HepG2 (cell line): ENCODE data around the gene TAF12. TPM values are rescaled to one million over a fixed set of nuclear protein-coding genes. Genes with fewer than 3 reads are reported as not detected.

Experiments
- BORCS8-MEF2B ChIP-seq: sonication (generic); formaldehyde crosslinking; IDR thresholded peaks from 2 replicates; pipeline ENCODE4 v1.8.0; 2022; ENCODE audit warnings: mild to moderate bottlenecking, missing genetic modification reagents
- ELK4 ChIP-seq: sonication (generic); formaldehyde crosslinking; IDR thresholded peaks from 2 replicates; pipeline ENCODE4 v1.9.0; 2021; ENCODE audit warnings: missing genetic modification reagents, borderline replicate concordance
- ETV6 ChIP-seq: sonication (generic); formaldehyde crosslinking; conservative IDR thresholded peaks from 2 replicates; pipeline ENCODE4 v1.4.0; 2020; ENCODE audit warnings: missing genetic modification reagents
- HOMEZ ChIP-seq: IDR thresholded peaks from 2 replicates; pipeline ENCODE4 v1.6.1; 2016; ENCODE audit warnings: low read depth
- ISL2 ChIP-seq: sonication (generic); formaldehyde crosslinking; IDR thresholded peaks from 2 replicates; pipeline ENCODE4 v1.5.0; 2020; ENCODE audit warnings: missing genetic modification reagents
- JARID2 ChIP-seq: sonication (generic); formaldehyde crosslinking; IDR thresholded peaks from 2 replicates; pipeline ENCODE4 v1.8.1; 2023; ENCODE audit warnings: missing genetic modification reagents, inconsistent platforms; ENCODE audit not compliant: insufficient replicate concordance
- JUND ChIP-seq: sonication (generic); formaldehyde crosslinking; IDR thresholded peaks from 2 replicates; pipeline ENCODE4 v1.8.0; 2022; ENCODE audit warnings: mild to moderate bottlenecking, missing genetic modification reagents
- MAFK ChIP-seq, 2 experiments: IDR thresholded peaks in 1 of 2; conservative IDR thresholded peaks in 1 of 2; 2 replicates each; pipeline ENCODE4 v1.6.1; 2011; ENCODE audit warnings: improper control_type of control experiment in 2 of 2, low read length in 2 of 2
- MXD3 ChIP-seq: IDR thresholded peaks from 2 replicates; pipeline ENCODE4 v1.6.1; 2016; ENCODE audit warnings: mild to moderate bottlenecking, missing biosample characterization, missing genetic modification reagents
- NFIC ChIP-seq: IDR thresholded peaks from 2 replicates; pipeline ENCODE4 v1.6.1; 2012; ENCODE audit warnings: mild to moderate bottlenecking, low read length, inconsistent platforms
- PAX8 ChIP-seq: sonication (generic); formaldehyde crosslinking; IDR thresholded peaks from 2 replicates; pipeline ENCODE4 v1.8.0; 2022; ENCODE audit warnings: mild to moderate bottlenecking, missing genetic modification reagents, borderline replicate concordance
- PCBP1 ChIP-seq: fragments of 200-400 bp; formaldehyde crosslinking; IDR thresholded peaks from 2 replicates; pipeline ENCODE4 v1.6.1; 2017; ENCODE audit warnings: mild to moderate bottlenecking, low read depth, low read length, borderline replicate concordance
- POLR2G ChIP-seq: fragments of 200-400 bp; formaldehyde crosslinking; IDR thresholded peaks from 2 replicates; pipeline ENCODE4 v1.6.1; 2018; ENCODE audit warnings: mild to moderate bottlenecking, low read depth, low read length, moderate library complexity
- SATB2 ChIP-seq: sonication (generic); formaldehyde crosslinking; IDR thresholded peaks from 2 replicates; pipeline ENCODE4 v1.5.0; 2020; ENCODE audit warnings: missing genetic modification reagents
- ZBTB10 ChIP-seq: sonication (generic); formaldehyde crosslinking; IDR thresholded peaks from 2 replicates; pipeline ENCODE4 v1.4.0; 2020; ENCODE audit warnings: missing genetic modification reagents, borderline replicate concordance
- ZBTB4 ChIP-seq: sonication (generic); formaldehyde crosslinking; IDR thresholded peaks from 2 replicates; pipeline ENCODE4 v1.4.0; 2020; ENCODE audit warnings: missing genetic modification reagents, mild to moderate bottlenecking, borderline replicate concordance
- ZNF234 ChIP-seq: sonication (generic); formaldehyde crosslinking; conservative IDR thresholded peaks from 2 replicates; pipeline ENCODE4 v1.5.1; 2020; ENCODE audit warnings: mild to moderate bottlenecking, missing genetic modification reagents
- ZNF264 ChIP-seq: sonication (generic); formaldehyde crosslinking; IDR thresholded peaks from 2 replicates; pipeline ENCODE4 v1.4.0; 2020; ENCODE audit warnings: missing genetic modification reagents
- ZNF570 ChIP-seq: sonication (generic); formaldehyde crosslinking; IDR thresholded peaks from 2 replicates; pipeline ENCODE4 v1.4.0; 2020; ENCODE audit warnings: mild to moderate bottlenecking, missing genetic modification reagents, borderline replicate concordance
- ZNF614 ChIP-seq: IDR thresholded peaks from 2 replicates; pipeline ENCODE4 v1.6.1; 2018; ENCODE audit warnings: missing biosample characterization, missing genetic modification reagents, inconsistent platforms, borderline replicate concordance
- polyA plus RNA-seq, 8 experiments: library from polyadenylated mRNA; depleted of rRNA in 3 of 8; stranded (reverse) in 7 of 8; unstranded in 1 of 8; fragments of >200 nt; fragmentation: Illumina TruSeq in 4 of 8; extraction: Trizol in 4 of 8; gene quantifications; 2 replicates each; pipeline versions ENCODE4 v1.2.1 to v1.2.3, GENCODE V29; 2011 to 2016; ENCODE audit warnings: low read depth in 4 of 8, missing spikeins in 1 of 8, mixed read lengths in 1 of 8; ENCODE audit not compliant: insufficient read depth in 1 of 8
- total RNA-seq, 5 experiments: library from RNA; depleted of rRNA; stranded (reverse); fragments of >200 nt; fragmentation: Illumina TruSeq; extraction: Trizol; gene quantifications; 2 replicates each; pipeline ENCODE4 v1.2.3, GENCODE V29; 2016; ENCODE audit warnings: low read depth in 1 of 5

Gene TAF12
- total and polyA plus RNA-seq, 2 of the 13 experiments (the other 11 are each of a cell fraction or from before 2014, with no cell fraction given) = 16.3 to 17.1 TPM

DNA sequence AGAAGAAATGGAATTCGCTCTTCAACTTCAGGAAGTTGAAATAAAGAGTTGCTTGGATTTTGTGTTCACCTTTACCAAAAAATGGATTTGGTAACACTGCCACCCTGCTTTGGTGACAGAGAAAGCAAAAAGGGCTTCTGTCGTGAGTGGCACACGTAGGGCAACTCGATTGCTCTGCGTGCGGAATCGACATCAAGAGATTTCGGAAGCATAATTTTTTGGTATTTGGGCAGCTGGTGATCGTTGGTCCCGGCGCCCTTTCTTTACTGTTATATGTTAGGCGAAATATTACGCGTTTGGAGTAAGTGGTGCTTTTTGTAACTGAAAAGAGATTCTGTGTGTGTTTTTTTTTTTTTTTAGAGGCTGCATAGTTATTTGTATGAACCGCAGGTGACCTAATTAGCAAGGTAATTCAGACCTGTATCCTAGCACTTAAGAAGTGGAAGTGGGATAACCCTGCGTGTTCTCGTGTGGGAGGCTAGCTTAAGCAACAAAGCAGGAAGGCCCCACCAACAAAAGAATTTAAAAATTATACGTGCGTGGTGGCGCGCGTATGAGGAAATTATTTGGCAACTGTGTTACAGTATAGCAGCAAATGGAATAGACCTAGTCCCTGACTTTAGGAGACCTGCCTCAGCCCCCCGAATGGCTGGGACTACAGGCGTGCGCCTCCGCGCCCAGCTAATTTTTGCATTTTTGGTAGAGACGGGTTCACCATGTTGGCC, 5.8 kb upstream of the TAF12 start, which contains the start of gene RNU11 (continued):
- peak; percentile 70; the same call in 1 of the 2 replicates for TF ChIP-seq ZBTB10 (CRISPR knock-in tag)
- peak; percentile 91 for TF ChIP-seq SATB2 (CRISPR knock-in tag)
- peak; percentile 64; the same call in 1 of the 2 replicates for TF ChIP-seq BORCS8-MEF2B
- 0 out of 2 replicates have a peak, but pooled peaks have one; percentile 84 for TF ChIP-seq PAX8 (CRISPR knock-in tag)
- TF ChIP-seq ISL2 = peak; percentile 87
- TF ChIP-seq ZNF614 (CRISPR knock-in tag) = peak; percentile 95
- TF ChIP-seq JARID2 (CRISPR knock-in tag) = peak; percentile 74
- TF ChIP-seq MXD3 = no peak
- peak; percentile 74 for TF ChIP-seq JUND (CRISPR knock-in tag)
- TF ChIP-seq ZNF570 = no peak
- TF ChIP-seq HOMEZ (CRISPR knock-in tag) = no peak
- peak; percentile 92; the same call in 1 of the 2 replicates for TF ChIP-seq ZNF264 (CRISPR knock-in tag)
- TF ChIP-seq ZBTB4 (CRISPR knock-in tag) = peak; percentile 64; the same call in 1 of the 2 replicates
- TF ChIP-seq NFIC = peak; percentile 97
- TF ChIP-seq ZNF234 (CRISPR knock-in tag) = no peak
- TF ChIP-seq PCBP1 = no peak
- peak; percentile 100 for TF ChIP-seq POLR2G
- TF ChIP-seq MAFK (conservative IDR thresholded peaks at IDR 0.05 in 1 of 2, IDR thresholded peaks at IDR 0.05 in 1 of 2; ENCODE audit: low read length in 2 of 2) = no peak
- TF ChIP-seq ETV6 (CRISPR knock-in tag) = peak; percentile 86; the same call in 1 of the 2 replicates
- no peak; the same call in 1 of the 2 replicates for TF ChIP-seq ELK4 (CRISPR knock-in tag)
